ENCODE results near the gene ETV3L.

DNA sequence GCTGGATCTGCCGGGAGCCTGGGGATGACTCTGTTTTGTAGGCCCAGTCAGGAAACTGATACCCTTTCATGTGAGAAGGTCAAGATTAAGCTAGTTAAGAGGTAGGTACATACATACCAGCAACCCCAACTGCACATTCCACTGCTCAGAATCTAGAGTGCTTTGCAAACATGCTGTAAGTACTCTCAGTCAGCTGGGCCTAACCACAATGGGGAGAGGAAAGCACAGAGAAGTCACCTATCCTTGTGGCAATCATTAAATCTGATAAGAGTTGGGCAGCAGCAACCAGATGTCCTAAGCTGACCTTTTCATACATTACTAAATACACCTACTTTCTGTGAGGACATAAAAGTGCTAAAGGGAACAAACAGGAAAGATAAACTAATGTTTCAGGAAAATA is 36.0 kb upstream of the ETV3L start:
- no peak for TF ChIP-seq SIN3A (IDR thresholded peaks at IDR 0.05; ENCODE audit: borderline replicate concordance, insufficient read depth, low read length)
- TF ChIP-seq TAF1 (IDR thresholded peaks at IDR 0.05; ENCODE audit: borderline replicate concordance, insufficient read depth, low read length), result no peak

All from PFSK-1 (cell line).